ENCODE data around the gene SOX15. TPM values are rescaled to one million over a fixed set of nuclear protein-coding genes. Genes with fewer than 3 reads are reported as not detected.

SOX15 gene
- total and polyA plus RNA-seq, 2 of the 13 experiments (the other 11 are each of a cell fraction or from before 2014, with no cell fraction given) = 0.07 to 0.18 TPM

- peak; percentile 71; the same call in 1 of the 2 replicates for TF ChIP-seq MTERF4 (CRISPR knock-in tag; IDR thresholded peaks at IDR 0.05)
- no peak for TF ChIP-seq ZNF251 (CRISPR knock-in tag; IDR thresholded peaks at IDR 0.05)
- 0 out of 2 replicates have a peak, but pooled peaks have one; percentile 53 for TF ChIP-seq MAZ (IDR thresholded peaks at IDR 0.05; ENCODE audit: borderline replicate concordance, low read depth, low read length)
- TF ChIP-seq MAZ (CRISPR knock-in tag; IDR thresholded peaks at IDR 0.05; ENCODE audit: low read depth) = peak; percentile 72
- no peak for TF ChIP-seq DPF2 (CRISPR knock-in tag; IDR thresholded peaks at IDR 0.05; ENCODE audit: borderline replicate concordance, low read depth)
- TF ChIP-seq ZNF136 (CRISPR knock-in tag; IDR thresholded peaks at IDR 0.05; ENCODE audit: low read depth) = peak; percentile 78; the same call in 1 of the 2 replicates
- TF ChIP-seq CBX5 (CRISPR knock-in tag; IDR thresholded peaks at IDR 0.05; ENCODE audit: borderline replicate concordance) = peak; percentile 71; the same call in 1 of the 2 replicates
- peak; percentile 96 for TF ChIP-seq E2F1 (CRISPR knock-in tag; IDR thresholded peaks at IDR 0.05)
- TF ChIP-seq ZNF101 (CRISPR knock-in tag; IDR thresholded peaks at IDR 0.05; ENCODE audit: borderline replicate concordance, low read depth) = no peak
- no peak for TF ChIP-seq ZXDC (CRISPR knock-in tag; IDR thresholded peaks at IDR 0.05)
- 0 out of 2 replicates have a peak, but pooled peaks have one; percentile 21 for TF ChIP-seq FOXO1 (CRISPR knock-in tag; IDR thresholded peaks at IDR 0.05)
- TF ChIP-seq PLRG1 (conservative IDR thresholded peaks at IDR 0.05) = no peak
- TF ChIP-seq RERE (CRISPR knock-in tag; IDR thresholded peaks at IDR 0.05; ENCODE audit: low read depth) = no peak
- TF ChIP-seq ZBTB43 (CRISPR knock-in tag; conservative IDR thresholded peaks at IDR 0.05) = peak; percentile 62; the same call in 1 of the 2 replicates
- peak; percentile 53; the same call in 1 of the 2 replicates for TF ChIP-seq TEF (CRISPR knock-in tag; IDR thresholded peaks at IDR 0.05)
Measured at GRCh38 chr17:7583253-7584109, 6.4 kb downstream of the SOX15 start, which contains the start of gene MPDU1 (continued).

All from HepG2 (cell line).